GM23248 (cell line): ENCODE measurements around the gene XIRP2. TPM values are rescaled to one million over a fixed set of nuclear protein-coding genes. Genes with fewer than 3 reads are reported as not detected.

ENCODE experiments used
- DNase-seq: peaks from one replicate; pipeline ENCODE4 v3.0.0-alpha.2; 2015
- H2AFZ ChIP-seq: fragments of 200-600 bp; sonication (generic); 2 replicates; pipeline ENCODE4 v1.6.1; 2016; ENCODE audit warnings: antibody characterized with exemption
- H3F3A ChIP-seq: fragments of 200-600 bp; sonication (generic); 2 replicates; pipeline ENCODE4 v1.6.1; 2016; ENCODE audit warnings: mild to moderate bottlenecking, antibody characterized with exemption, mixed run types; ENCODE audit not compliant: insufficient read depth
- H3K27ac ChIP-seq: fragments of 200-600 bp; sonication (generic); 2 replicates; pipeline ENCODE4 v1.5.1; 2016; ENCODE audit warnings: mild to moderate bottlenecking
- H3K27me3 ChIP-seq: fragments of 200-600 bp; sonication (generic); replicated peaks from 2 replicates; pipeline ENCODE4 v1.6.1; 2016; ENCODE audit warnings: mild to moderate bottlenecking; ENCODE audit not compliant: insufficient read depth
- H3K36me3 ChIP-seq: fragments of 200-600 bp; sonication (generic); 2 replicates; pipeline ENCODE4 v1.6.1; 2016; ENCODE audit warnings: low read depth, mild to moderate bottlenecking
- H3K4me1 ChIP-seq: fragments of 200-600 bp; sonication (generic); 2 replicates; pipeline ENCODE4 v1.6.1; 2016; ENCODE audit warnings: mild to moderate bottlenecking; ENCODE audit not compliant: insufficient read depth
- H3K4me2 ChIP-seq: fragments of 200-600 bp; sonication (generic); one replicate; pipeline ENCODE4 v1.6.1; 2016; ENCODE audit warnings: mild to moderate bottlenecking; ENCODE audit not compliant: unreplicated experiment
- H3K4me3 ChIP-seq: fragments of 200-600 bp; sonication (generic); 2 replicates; pipeline ENCODE4 v1.5.1; 2016; ENCODE audit warnings: mild to moderate bottlenecking
- H3K79me2 ChIP-seq: fragments of 200-600 bp; sonication (generic); 2 replicates; pipeline ENCODE4 v1.6.1; 2016; ENCODE audit warnings: mild to moderate bottlenecking; ENCODE audit not compliant: insufficient read depth
- H3K9ac ChIP-seq: fragments of 200-600 bp; sonication (generic); 2 replicates; pipeline ENCODE4 v1.6.1; 2016; ENCODE audit warnings: mild to moderate bottlenecking
- H3K9me2 ChIP-seq: fragments of 200-600 bp; sonication (generic); 2 replicates; pipeline ENCODE4 v1.6.1; 2016; ENCODE audit warnings: mixed run types, mild to moderate bottlenecking, moderate library complexity; ENCODE audit not compliant: insufficient read depth
- H3K9me3 ChIP-seq: fragments of 200-600 bp; sonication (generic); one replicate; pipeline ENCODE4 v1.6.1; 2017; ENCODE audit warnings: low read depth
- H4K20me1 ChIP-seq: fragments of 200-600 bp; sonication (generic); 2 replicates; pipeline ENCODE4 v1.6.0; 2016; ENCODE audit not compliant: insufficient read depth
- EZH2 ChIP-seq: fragments of 200-600 bp; sonication (generic); IDR thresholded peaks from 2 replicates; pipeline ENCODE4 v1.6.1; 2018; ENCODE audit warnings: antibody characterized with exemption, mild to moderate bottlenecking; ENCODE audit not compliant: insufficient read depth, poor library complexity, severe bottlenecking
- EZH2phosphoT487 ChIP-seq: fragments of 200-600 bp; sonication (generic); IDR thresholded peaks from 2 replicates; pipeline ENCODE4 v1.6.1; 2018; ENCODE audit warnings: antibody characterized with exemption, moderate library complexity, mild to moderate bottlenecking, low read depth; ENCODE audit not compliant: insufficient read depth
- WGBS, 2 experiments: methylation state at CpG; one replicate each; pipeline ENCODE4 v1.1.6; 2015 to 2017; ENCODE audit warnings: low lambda C conversion rate in 2 of 2, low coverage in 1 of 2; ENCODE audit errors: missing lambda C conversion rate in 2 of 2; 5-methylcytosine and 5-hydroxymethylcytosine counted together
- in situ Hi-C: fragments of 300-500 bp; cut with MboI; formaldehyde crosslinking; loops from 2 replicates; pipeline ENCODE4 v1.15.0; 2020
- polyA plus RNA-seq: library from polyadenylated mRNA; unstranded; fragments of >200 nt; fragmentation: Nextera tagmentation; extraction: Ambion mirVana; gene quantifications from 2 replicates; pipeline ENCODE4 v1.2.1, GENCODE V29; 2016
- total RNA-seq: library from RNA; depleted of rRNA; stranded (reverse); fragments of >200 nt; shearing (Covaris generic); gene quantifications from 2 replicates; pipeline ENCODE4 v1.2.3, GENCODE V29; 2014

The XIRP2 gene
- total and polyA plus RNA-seq, 2 experiments from 2014 or later: not detected

GRCh38 chr2:167182403-167182802 lies 294.1 kb downstream of the XIRP2 start:
- Histone ChIP-seq H3F3A (peaks cover 11% of the 10 kb centered on the region; the same call in 1 of the 2 replicates), H3K4me1 (peaks cover 33% of the 10 kb centered on the region), H3K9me3 (no peaks in the 10 kb centered on the region), H2AFZ (no peak overlapping the region), H3K9ac (no peak overlapping the region), H3K9me2 (no peaks in the 10 kb centered on the region), H3K79me2 (no peaks in the 10 kb centered on the region), H4K20me1 (no peaks in the 10 kb centered on the region), H3K27ac (no peak overlapping the region), H3K36me3 (no peaks in the 10 kb centered on the region), H3K4me3 (no peak overlapping the region), H3K27me3 (no peaks in the 10 kb centered on the region), H3K4me2 (no peak overlapping the region)
- in situ Hi-C loops: no loop called here
- WGBS, 2 experiments: 65 to 81% methylated on average over 2 of the region's 2 CpGs
- no peak for DNase-seq
- TF ChIP-seq EZH2phosphoT487 (no peak), EZH2 (no peak)

GRCh38 chr2:167183931-167184330 lies 295.7 kb downstream of the XIRP2 start:
- H3K4me1 ChIP-seq: peaks cover 25% of the 10 kb centered on the region
- H3K27me3 ChIP-seq: no peaks in the 10 kb centered on the region
- H3K4me3 ChIP-seq: no peak overlapping the region
- no peaks in the 10 kb centered on the region for H3K79me2 ChIP-seq
- no peak for DNase-seq
- peaks cover 11% of the 10 kb centered on the region; the same call in 1 of the 2 replicates for H3F3A ChIP-seq
- H2AFZ ChIP-seq: no peak overlapping the region
- H4K20me1 ChIP-seq: no peaks in the 10 kb centered on the region
- H3K4me2 ChIP-seq: no peak overlapping the region
- WGBS, 2 experiments: 73 to 78% methylated on average over 3 of the region's 3 CpGs
- no peaks in the 10 kb centered on the region for H3K9me3 ChIP-seq
- H3K9ac ChIP-seq: no peak overlapping the region
- in situ Hi-C loops: no loop called here
- no peaks in the 10 kb centered on the region for H3K36me3 ChIP-seq
- H3K27ac ChIP-seq: no peak overlapping the region
- H3K9me2 ChIP-seq: no peaks in the 10 kb centered on the region
- TF ChIP-seq EZH2 (no peak), EZH2phosphoT487 (no peak)

DNA sequence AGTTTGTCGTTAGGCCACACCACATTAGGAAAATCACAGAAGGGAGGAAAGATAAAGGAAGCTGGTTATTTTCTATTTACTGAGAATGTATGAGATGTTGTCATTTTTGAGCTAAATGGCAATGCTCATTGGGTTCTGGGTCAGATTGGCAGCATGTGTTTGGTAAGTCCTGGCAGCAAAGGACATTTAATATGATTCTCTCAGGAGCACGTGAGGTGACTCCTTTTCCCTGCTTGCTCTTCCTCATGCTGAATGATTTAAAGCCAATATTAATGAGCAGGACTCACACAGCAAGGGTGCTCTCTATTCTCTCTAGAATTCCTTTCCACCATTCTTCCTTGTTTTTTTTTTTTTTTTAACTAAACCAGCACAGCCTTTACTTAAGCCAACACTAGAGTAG lies 298.2 kb downstream of the XIRP2 start:
- no peaks in the 10 kb centered on the region for H3K36me3 ChIP-seq
- no peak overlapping the region for H3K9ac ChIP-seq
- no peak overlapping the region for H2AFZ ChIP-seq
- in situ Hi-C loops: no loop called here
- no peak overlapping the region for H3K4me2 ChIP-seq
- H3K9me3 ChIP-seq: no peaks in the 10 kb centered on the region
- H3K4me3 ChIP-seq: no peak overlapping the region
- H3K79me2 ChIP-seq: no peaks in the 10 kb centered on the region
- peaks cover 10% of the 10 kb centered on the region; the same call in 1 of the 2 replicates for H3F3A ChIP-seq
- H4K20me1 ChIP-seq: no peaks in the 10 kb centered on the region
- no peaks in the 10 kb centered on the region for H3K27me3 ChIP-seq
- TF ChIP-seq EZH2phosphoT487 (no peak), EZH2 (no peak)
- DNase-seq: no peak
- 75 to 76% methylated on average over 2 of the region's 2 CpGs for WGBS, 2 experiments
- H3K4me1 ChIP-seq: peaks cover 29% of the 10 kb centered on the region
- H3K27ac ChIP-seq: no peak overlapping the region
- H3K9me2 ChIP-seq: no peaks in the 10 kb centered on the region

- Histone ChIP-seq H4K20me1 (no peaks in the 10 kb centered on the region), H2AFZ (no peak overlapping the region), H3F3A (peaks cover 3% of the 10 kb centered on the region; the same call in 1 of the 2 replicates), H3K9me3 (no peaks in the 10 kb centered on the region), H3K4me2 (no peak overlapping the region), H3K36me3 (no peaks in the 10 kb centered on the region), H3K27ac (no peak overlapping the region), H3K4me3 (no peak overlapping the region), H3K79me2 (no peaks in the 10 kb centered on the region), H3K4me1 (peaks cover 29% of the 10 kb centered on the region), H3K9ac (no peak overlapping the region), H3K27me3 (no peaks in the 10 kb centered on the region), H3K9me2 (no peaks in the 10 kb centered on the region)
- WGBS, 2 experiments: 86 to 87% methylated on average over 6 of the region's 6 CpGs
- in situ Hi-C loops: no loop called here
- no peak for DNase-seq
- TF ChIP-seq EZH2: no peak
These were observed 298.9 kb downstream of the XIRP2 start for GRCh38 chr2:167187049-167187727.
